ENCODE measurements around the gene APOL3.

DNA sequence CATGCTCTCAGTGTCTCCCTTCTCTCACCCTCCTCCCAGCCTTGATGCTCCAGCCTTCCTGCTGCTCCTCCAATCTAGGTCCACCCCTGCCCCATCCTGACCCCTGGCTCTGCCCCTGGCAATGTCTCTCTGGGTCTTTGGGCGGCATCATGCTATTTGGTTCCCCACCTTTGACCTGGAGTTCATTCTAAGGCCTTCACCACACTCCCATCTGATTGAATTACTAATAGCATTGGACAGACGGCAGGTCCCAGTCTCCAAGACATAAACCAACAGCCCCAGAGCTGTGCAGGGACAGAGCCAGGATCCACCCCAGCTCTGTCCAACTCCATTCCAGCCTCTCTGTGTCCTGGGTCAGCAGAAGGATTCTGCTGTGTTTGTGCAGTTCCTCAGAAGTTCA lies 33.8 kb upstream of the APOL3 start:
- TF ChIP-seq MTA1 (CRISPR knock-in tag; IDR thresholded peaks at IDR 0.05; ENCODE audit: borderline replicate concordance) (no peak), KLF11 (CRISPR knock-in tag; IDR thresholded peaks at IDR 0.05) (no peak), POLR2A (IDR thresholded peaks at IDR 0.05; ENCODE audit: insufficient read depth in 1 of 2, low read depth in 2 of 2, low read length in 2 of 2) (no peak), CEBPB (IDR thresholded peaks at IDR 0.05; ENCODE audit: borderline replicate concordance, low read depth, low read length) (no peak), ZNF138 (CRISPR knock-in tag; IDR thresholded peaks at IDR 0.05; ENCODE audit: low read depth) (no peak), ZNF3 (CRISPR knock-in tag; IDR thresholded peaks at IDR 0.05) (no peak), MAFK (conservative IDR thresholded peaks at IDR 0.05 in 1 of 2, IDR thresholded peaks at IDR 0.05 in 1 of 2; ENCODE audit: low read length in 2 of 2) (no peak), SMC3 (IDR thresholded peaks at IDR 0.05; ENCODE audit: low read length) (no peak), SMAD3 (CRISPR knock-in tag; IDR thresholded peaks at IDR 0.05) (no peak), ZBTB38 (CRISPR knock-in tag; IDR thresholded peaks at IDR 0.05) (no peak)
- TF ChIP-seq, protein P1, sequence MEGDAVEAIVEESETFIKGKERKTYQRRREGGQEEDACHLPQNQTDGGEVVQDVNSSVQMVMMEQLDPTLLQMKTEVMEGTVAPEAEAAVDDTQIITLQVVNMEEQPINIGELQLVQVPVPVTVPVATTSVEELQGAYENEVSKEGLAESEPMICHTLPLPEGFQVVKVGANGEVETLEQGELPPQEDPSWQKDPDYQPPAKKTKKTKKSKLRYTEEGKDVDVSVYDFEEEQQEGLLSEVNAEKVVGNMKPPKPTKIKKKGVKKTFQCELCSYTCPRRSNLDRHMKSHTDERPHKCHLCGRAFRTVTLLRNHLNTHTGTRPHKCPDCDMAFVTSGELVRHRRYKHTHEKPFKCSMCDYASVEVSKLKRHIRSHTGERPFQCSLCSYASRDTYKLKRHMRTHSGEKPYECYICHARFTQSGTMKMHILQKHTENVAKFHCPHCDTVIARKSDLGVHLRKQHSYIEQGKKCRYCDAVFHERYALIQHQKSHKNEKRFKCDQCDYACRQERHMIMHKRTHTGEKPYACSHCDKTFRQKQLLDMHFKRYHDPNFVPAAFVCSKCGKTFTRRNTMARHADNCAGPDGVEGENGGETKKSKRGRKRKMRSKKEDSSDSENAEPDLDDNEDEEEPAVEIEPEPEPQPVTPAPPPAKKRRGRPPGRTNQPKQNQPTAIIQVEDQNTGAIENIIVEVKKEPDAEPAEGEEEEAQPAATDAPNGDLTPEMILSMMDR (CRISPR knock-in tag; IDR thresholded peaks at IDR 0.05) = no peak
- TF ChIP-seq, protein P2, sequence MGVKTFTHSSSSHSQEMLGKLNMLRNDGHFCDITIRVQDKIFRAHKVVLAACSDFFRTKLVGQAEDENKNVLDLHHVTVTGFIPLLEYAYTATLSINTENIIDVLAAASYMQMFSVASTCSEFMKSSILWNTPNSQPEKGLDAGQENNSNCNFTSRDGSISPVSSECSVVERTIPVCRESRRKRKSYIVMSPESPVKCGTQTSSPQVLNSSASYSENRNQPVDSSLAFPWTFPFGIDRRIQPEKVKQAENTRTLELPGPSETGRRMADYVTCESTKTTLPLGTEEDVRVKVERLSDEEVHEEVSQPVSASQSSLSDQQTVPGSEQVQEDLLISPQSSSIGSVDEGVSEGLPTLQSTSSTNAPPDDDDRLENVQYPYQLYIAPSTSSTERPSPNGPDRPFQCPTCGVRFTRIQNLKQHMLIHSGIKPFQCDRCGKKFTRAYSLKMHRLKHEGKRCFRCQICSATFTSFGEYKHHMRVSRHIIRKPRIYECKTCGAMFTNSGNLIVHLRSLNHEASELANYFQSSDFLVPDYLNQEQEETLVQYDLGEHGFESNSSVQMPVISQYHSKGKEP (CRISPR knock-in tag; IDR thresholded peaks at IDR 0.05) = no peak

Data from HepG2 (cell line).